ENCODE results near the gene NAXD.
"Not testable (repeated sequence)": the region's sequence is repeated elsewhere in the genome, so short reads cannot be mapped to it uniquely, and the experiment has no call there.

Gene NAXD

DNA sequence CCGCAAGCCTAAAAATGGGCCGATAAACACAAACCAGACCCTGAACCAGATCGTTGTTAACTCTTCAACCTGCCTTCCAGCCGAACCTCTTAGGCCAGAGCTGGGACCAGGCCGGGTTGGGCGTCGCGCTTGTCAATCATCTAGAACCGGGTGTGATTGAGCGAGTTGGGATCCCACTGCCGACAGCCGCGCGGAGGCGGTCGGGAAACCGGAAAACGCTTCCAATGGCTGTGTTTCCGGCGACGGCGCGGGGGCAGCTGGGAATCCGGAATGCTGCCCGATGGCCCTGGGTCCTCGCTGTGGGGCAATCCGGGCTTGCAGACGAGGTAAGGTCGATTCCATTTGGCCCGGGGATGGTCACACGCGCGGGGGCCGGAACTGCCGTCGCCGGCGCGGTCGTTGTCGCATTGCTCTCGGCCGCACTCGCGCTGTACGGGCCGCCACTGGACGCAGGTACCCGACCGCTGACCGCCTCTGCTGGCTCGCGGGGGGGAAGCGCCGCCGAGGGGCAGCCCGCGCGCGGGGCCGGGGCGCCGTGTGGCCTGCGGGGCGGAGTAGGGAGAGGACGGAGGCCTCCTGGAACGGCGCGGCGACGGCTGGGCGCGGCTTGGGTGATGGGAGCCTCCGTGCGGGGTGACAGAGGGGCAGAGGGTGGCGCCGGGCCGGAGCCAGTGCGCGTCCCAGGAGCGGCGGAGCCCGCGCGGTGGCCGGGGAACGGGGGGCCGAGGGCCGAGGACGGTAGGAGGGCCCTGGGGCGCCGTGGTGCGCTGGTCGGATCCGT lies at the start of gene NAXD:
Gene NAXD (plus strand): TSS at position 224 of the 781 bp plus-strand sequence. CDS start 57 bp downstream, at position 281.
- DNase-seq: peak; percentile 89

DNA sequence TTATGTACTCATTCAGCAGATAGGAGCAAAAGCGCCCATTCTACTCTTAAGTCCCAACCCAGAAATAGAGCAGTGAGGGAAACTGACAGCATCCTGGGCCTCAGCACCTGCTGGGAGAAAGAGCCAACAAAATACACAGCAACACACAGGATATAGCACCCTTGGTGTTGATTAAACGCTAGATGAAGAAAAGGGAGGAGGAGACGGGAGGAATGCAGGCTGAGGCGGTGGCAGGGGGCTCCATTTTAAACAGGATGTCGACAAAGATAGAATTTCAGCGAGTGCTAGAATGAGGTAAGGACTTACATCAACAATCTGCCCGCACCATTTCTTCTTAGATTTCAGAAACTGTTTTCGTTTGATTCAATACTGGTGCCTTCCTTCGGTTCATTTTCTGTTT lies 49.2 kb upstream of the NAXD start:
- DNase-seq: no peak

DNA sequence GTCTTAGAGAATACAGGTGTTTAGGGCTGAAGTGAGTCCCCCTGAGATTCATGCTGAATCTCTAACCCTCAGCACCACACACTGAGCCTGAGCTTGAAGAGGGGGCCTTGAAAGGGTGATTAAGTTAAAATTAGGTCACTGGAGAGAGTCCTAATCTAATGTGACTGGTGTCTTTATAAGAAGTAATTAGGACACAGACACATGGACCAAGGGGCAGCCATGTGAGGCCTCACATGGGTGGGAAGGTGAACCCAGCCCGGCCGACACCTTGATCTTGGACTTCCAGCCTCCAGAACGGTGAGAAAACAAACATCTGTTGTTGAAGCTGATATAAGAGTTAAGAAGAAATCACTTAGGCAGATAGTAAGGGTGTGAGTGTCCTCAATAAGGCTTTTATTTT lies 46.7 kb upstream of the NAXD start:
- no peak for DNase-seq

DNA sequence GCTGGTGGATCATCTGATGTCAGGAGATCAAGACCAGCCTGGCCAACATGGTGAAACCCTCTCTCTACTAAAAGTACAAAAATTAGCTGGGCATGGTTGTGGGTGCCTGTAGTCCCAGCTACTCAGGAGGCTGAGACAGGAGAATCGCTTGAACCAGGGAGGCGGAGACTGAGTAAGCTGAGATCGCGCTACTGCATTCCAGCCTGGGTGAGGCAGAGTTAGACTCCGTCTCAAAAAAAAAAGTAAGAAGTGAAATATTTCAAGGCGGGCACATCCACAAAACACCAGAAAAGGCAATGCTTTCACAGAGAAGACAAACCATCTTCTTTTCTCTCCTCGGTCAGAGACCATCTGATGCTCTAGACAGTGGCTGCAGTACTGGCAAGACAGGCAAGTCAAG lies 45.4 kb upstream of the NAXD start:
- DNase-seq: not testable (repeated sequence)

DNA sequence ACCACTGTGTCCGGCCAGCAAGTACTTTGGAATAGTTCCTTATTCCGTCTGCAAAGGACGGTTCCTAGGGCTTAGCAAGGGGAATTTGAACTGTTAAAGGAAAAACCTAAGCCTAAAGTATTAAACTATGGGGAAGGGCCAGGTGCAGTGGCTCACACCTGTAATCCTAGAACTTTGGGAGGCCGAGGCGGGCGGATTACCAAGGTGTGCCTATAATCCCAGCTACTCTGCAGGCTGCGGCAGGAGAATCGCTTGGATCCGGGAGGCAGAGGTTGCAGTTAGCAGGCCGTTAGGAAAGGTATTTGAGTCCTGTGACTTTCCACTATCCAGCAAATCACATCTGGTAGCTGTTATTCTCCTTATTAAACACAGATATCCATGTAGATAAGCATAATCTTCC lies 44.5 kb upstream of the NAXD start:
- DNase-seq: no peak

DNA sequence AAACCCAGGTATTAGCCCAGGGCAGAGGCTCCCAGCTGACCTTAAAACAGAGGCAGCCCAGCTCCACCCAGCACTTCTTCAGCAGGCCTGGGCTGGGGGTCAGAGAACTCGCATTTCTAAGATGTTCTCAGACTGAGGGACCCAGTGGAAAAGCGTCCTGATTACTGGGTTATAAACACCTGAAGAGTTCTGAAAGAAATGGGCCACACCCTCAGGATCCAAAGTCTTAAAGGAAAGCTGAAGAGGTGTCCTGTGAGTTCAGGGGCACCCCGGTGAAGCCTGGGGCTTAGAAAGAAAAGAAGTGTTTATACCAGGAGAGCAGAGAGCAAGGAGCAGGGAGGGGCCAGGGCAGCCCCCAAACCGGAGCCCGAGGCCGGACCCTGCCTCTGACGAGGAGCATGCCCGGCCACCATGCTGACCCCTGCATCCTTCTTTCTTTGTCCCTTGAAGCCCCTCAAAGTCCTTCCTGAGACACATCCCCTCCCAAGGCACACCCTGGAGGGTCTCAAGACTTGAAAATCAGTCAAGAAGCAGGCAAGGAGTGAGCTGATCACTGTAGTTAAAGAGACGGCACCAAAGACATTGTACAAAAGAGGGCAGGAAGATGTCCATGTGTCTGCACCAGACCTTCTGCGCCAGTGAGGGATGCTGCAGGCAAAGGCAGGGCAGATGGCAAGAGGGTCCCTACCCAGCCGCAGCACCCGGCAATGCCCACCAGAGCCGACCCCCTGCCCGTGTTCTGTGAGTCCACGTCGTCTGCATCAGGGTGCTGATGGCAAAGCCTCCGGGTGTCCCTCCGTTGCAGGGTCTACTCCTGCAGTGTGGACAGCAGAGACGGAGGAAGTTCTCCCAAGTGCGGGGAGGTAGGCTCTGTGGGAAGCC lies 43.2 kb upstream of the NAXD start:
- no peak for DNase-seq

DNA sequence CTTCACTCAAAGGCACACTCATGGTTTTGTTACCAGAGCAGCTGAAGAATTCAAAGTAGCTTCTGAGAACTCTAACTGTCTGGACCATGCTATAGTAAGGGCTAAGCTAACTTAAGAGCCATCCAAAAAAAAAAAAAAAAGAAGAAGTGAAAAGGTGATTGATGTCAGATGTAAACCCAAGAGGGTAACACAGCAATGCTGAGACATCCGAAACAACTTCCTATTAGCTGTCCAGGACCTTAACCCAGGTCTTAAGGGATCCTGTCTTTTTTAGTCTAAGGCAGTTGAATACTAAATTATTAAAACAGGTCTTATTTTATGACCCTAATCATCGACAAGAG lies 42.6 kb upstream of the NAXD start:
- DNase-seq: no peak

DNA sequence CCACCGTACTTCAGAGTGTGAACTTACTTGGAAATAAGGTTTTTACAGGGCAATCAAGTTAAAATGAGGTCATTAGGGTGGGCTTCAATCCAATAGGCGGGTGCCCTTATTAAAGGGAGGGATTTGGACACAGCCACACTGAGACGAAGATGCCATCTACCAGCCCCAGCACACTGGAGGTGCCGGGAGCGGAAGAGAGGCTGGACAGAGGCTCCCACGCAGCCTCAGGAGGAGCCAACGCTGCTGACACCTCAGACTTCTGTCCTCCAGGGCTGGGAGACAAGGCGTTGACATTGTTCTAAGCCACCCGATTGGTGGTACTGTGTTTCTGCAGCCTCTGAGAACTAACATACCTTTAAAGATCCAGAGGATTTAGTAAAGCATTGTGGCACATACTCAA lies 41.2 kb upstream of the NAXD start:
- no peak for DNase-seq

DNA sequence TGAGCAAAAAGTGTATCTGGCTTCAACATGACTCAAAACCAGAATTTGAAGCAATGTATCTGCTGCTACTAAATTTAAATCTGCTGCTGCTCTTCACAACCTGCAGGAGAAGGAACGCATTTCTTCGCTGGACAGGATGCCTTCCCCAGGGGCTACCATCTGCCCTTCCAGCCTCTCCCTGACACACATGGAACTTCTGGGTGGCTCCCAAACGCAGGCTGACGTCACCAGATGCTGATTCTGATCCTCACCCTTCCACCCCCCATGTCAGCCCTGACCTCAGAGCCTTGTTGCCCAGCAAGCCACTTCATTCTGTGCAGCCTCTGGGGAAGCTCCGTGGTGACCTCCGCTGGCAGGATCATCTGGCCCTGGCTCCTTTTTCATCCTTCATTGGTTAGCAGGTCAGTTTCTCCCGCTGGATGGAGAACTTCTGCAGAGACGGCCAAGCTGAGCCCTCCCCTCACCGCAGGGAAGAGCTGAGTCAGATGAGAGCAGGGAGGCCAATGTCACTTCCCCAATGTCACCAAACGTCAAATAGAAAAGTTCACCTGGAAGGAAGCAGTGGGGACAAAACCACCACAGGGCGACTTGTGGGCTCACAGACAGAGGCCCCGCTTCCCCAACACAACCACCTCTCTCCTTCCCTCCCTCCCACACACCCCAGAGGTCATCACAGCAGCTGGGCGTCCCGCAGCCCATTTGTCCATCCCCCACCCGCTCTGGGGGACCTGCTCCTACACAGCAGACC lies 39.8 kb upstream of the NAXD start:
- peak; percentile 42 to 46 for DNase-seq

DNA sequence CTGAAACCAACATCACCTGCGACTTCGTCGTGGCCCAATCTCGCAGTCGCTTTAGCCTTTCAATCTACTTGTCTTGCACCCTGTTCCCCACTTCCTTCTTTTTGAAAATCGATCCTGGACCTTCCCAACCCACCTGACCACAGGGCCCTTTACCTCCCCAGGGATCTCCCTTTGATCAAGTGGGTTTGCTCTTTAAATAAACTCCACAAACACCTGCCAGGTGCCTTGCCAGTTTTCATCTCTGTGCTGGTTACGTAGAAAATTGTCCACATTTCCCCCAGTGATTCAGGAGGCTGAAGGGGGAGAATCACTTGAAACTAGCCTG lies 39.3 kb upstream of the NAXD start:
- DNase-seq: no peak

DNA sequence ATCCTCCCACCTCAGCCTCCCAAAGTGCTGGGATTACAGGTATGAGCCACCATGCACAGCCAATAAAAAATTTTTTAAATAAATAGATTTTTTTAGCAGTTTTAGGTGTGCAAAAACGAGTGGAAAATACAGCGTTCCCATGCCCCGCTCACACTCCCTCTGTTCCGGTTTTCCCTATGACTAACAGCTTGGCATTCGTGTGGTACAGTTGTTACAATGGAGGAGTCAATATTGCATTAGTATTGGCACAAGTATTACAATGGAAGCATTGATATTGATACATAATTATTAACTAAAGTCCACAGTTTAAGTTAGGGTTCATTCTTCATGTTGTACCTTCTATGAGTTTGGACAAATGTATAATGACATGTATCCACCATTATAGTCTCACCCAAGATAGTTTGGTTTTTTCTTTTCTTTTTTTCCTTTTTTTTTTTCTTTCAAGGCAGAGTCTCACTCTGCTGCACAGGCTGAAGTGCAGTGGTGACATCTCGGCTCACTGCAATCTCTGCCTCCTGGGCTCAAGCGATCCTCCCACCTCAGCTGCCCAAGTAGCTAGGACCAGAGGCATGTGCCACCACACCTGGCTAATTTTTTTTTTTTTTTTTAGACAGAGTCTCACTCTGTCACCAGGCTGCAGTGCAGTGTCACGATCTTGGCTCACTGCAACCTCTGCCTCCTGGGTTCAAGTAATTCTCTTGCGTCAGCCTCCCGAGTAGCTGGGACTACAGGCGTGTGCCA lies 38.4 kb upstream of the NAXD start:
- DNase-seq: no peak

DNA sequence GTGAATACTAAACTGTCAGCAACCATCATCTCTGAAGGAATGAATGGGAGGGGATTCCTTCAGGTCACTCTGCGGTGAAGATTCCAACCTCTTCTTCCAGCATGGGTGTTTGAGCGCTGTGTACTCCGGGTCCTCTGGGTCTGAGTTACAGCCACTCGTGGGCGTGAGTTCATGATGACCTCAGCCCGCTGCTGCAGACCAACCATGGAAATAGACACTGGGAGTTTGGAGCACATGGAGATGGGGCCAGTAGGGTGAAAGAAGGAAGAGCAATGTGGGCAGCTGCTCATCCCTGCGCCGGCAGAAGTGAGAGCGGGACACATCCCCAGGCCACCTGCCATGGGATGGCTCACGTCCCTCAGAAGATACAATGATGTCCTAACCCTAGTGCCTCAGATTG lies 37.0 kb upstream of the NAXD start:
- peak in 1 of 2 donors; percentile 52 for DNase-seq

DNA sequence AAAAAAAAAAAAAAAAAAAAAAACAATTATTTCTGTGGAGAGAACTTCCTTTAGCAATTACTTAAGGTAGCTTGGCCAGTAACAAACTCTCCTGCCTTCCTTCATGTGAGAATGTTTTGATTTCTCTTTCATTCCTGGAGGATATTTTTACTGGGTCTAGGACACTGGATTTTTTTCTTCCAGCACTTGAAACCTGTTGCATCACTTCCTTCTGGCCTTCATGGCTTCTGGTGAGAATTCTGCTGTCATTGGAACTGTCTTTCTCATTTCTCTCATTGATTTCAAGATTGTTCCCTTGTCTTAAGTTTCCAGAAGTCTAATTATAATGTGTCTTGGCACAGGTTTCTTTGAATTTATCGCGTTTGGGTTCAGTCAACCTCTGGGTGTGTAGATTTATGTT lies 34.5 kb upstream of the NAXD start:
- DNase-seq: peak in 1 of 2 donors; percentile 37

DNA sequence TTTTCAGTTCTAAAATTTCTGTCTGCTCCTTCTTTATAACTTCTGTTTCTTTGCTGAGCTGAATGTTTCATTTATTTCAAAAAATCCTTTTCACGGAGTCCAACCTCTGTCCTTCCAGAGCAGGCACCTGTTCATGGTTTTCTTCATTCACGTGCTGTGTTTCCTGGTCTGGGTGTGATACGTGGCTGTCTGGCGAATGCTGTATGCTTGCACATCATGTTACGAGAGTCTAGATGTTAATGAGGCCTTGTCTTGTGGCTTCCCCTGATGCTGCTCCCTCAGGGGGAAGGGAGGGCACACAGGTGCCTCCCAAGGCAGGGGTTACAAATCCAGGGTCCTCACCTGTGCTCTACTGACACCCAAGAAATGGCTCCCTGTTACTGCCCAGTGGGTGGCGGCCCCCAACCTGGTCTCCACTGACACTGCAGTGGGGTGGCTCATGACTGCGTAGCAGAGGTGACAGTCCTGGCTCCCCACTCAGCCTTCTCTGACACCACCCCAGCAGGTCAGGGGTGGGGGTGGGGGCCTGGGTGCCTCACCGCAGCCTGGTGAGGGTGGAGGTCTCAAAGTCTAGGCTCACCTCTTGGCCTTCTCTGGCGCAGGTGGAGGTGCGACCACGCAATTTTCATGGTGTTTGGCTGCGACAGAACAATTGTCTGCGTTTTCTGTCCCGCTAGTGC lies 33.7 kb upstream of the NAXD start:
- no peak for DNase-seq

DNA sequence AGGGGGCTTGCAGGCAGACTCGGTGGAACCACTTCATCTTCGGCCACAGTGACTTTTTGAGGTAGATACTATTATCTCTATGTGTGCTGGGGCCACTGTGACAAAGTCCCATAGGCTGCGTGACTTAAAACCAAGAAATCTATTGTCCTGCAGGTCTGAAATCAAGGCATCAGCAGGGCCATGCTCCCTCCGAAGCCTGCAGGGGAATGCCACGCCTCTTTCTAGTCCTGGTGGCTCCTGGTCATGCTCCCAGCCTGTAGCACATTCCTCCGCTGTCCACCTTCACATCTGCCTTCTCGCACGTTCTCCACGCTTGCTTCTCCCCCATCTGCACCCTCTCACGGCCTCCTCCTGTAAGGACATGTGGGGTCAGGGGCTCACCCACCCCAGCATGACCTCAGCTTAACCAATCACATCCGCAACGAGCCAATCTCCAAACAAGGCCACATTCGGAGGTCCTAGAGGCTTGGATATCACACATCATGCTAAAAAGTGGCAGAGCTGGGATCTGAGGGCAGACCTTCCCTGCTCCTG lies 32.9 kb upstream of the NAXD start:
- no peak for DNase-seq

DNA sequence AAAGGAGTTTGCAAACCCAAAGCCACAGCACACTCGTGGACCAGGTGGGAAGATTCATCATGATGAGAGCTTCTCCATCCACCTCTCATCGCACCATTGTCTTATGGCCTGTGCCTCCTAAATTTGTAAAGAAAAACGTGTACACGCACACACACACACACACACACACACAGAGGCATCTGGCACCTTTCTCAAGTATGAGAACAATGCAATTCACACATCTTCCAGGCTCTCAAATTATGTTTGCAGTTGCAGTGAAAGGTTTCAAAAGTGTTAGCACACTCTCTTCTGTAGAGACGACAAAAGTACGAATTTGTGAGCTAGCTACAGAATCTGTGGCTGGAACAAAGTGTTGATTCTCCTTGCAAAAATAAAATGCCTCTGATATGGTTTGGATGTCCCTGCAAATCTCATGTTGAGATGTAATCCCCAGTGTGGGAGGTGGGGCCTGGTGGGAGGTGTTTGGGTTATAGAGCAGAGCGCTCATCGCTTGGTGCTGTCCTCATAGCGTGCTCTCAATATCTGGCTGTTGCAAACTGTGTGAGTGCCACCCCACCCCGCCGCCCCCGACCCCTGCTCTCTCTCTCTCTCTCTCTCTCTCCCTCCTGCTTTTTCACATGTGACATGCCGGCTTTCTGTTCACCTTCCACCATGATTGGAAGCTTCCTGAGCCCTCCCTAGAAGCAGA lies 32.0 kb upstream of the NAXD start:
- no peak for DNase-seq

DNA sequence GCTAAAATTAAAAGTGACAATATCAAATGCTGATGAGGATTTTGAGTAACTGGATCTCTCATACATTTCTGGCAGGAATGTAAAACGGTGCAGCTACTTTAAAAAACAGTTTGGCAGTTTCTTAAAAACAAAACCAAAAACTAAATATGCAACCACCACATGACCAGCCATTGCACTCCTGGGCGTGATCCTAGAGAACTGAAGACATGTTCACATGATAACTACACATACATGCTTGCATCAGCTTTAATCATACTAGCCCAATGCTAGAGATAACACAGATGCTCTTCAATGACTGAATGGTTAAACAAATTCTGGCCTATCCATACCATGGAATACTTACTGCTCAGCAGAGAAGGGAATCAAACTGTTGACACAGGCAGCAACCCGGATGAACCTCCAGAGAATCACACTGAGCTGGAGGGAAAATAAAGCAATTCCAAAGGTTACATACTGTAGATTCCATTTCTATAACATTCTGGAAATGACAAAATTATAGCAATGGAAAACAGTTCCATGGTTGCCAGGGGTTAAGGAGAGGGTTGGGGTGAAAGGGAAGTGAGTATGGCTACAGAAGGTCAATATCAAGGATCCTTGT lies 25.5 kb upstream of the NAXD start:
- peak; percentile 19 to 47 for DNase-seq

DNA sequence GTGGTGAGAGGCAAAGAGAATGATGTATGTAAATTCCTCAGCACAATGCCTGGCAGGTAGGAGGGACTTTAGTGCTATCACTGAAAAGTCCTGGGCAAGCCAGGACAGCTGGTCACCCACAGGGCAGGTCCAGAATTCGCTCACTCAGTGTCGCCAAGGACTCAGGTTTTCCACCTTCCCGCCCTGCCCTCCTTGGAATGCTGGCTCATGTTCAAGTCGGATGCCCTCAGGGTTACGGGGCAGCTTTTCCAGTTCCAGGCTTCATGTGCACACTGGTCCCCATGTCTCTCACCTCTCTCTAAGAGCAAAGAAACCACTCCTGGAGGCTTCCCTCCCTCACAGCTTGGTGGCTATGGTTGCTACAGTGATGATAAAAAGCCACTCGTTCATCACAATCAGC lies 24.8 kb upstream of the NAXD start:
- no peak for DNase-seq

DNA sequence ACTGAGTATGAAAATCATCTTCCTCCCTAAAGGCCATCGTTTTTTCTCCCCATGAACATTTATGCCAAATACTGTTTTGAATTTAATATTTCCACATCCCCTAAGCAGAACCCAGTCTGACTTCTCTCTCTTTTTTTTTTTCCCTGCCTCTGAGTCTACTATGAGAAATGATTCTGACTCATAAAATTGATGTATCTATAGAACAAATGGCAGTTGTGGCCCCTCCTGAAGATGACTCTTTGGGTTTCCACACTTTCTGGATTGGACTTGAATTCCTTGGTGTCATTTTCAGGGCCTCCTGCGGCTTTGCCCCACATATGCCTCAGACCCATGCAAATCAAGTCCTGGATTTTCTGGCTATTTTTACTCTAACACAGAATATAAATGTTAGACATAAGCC lies 22.7 kb upstream of the NAXD start:
- peak in 1 of 2 donors; percentile 5 for DNase-seq

DNA sequence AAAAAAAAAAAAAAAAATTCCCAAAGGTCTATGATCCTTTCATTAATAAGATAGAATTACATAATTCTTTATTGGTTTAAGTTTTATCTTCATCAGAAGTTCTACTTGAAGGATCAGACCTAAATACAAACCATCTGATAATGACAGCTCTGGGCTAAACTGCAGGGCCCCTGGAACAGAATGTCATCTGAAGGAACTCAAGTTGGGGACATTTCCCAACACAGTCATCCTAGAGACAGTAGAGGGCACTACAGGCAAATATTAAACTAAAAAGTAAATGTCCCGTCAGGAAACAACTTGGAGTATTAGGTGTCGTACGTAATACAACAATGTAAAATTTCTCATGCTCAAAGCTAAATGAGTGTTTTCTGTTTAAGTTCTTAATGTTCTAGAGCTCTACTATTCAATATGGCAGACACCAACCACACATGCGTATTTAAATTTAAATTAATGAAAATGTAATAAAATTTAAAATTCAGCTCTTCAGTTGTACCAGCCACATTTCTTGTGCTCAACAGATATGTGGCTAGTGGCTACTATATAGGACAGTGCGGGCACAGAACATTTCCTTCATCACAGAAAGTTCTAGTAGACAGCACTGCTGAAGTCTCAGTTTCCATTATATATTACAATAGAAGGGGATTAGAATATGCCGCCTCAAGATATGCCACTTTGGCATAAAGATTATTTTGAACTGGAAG lies 21.8 kb upstream of the NAXD start:
- peak; percentile 65 to 79 for DNase-seq

Data from inflammatory macrophage treated with lipopolysaccharide for 1 hour (primary cell).